EL (cell line): ENCODE measurements around the gene COL13A1.

Source experiments
- DNase-seq: peaks from one replicate; pipeline ENCODE4 v3.0.0-alpha.2; 2016

COL13A1 gene

DNA sequence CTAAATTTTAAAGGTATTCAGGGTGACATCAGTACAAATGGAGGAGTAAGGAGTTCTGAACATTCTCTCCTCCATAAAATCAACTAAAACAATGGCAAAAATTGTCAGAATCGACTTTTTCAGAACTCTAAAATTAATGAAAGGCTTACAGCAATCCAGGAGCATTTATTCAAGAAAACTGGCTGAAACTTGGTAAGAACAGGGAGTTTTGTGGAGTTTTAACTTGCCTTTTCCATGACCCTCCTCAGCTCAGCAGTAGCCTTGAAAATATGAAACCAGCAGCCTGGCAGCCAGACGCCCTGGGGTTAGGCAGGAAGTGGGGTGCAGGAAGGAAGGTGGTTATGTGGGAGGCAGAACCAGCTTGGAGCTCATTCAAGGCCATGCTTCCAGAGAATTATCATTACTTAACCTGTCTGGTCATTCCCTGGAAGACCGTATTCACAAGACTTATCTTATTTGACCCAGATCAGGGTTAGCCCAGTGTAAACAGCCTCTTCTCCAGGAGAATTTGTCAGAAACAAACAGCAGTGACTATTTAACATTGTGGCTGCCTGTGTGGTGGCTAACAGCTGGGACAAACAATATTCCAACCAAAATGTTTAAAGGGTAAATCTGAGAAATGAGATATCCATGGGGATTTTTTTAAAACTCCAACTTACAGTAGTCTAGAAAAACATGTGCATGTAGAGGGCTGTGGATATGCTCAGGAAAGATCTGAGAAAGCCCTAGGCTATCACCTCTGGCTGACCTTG is 175.3 kb downstream of the COL13A1 start:
- no peak for DNase-seq

GRCh38 chr10:69979174-69979573 is 177.5 kb downstream of the COL13A1 start:
- DNase-seq = no peak

DNA sequence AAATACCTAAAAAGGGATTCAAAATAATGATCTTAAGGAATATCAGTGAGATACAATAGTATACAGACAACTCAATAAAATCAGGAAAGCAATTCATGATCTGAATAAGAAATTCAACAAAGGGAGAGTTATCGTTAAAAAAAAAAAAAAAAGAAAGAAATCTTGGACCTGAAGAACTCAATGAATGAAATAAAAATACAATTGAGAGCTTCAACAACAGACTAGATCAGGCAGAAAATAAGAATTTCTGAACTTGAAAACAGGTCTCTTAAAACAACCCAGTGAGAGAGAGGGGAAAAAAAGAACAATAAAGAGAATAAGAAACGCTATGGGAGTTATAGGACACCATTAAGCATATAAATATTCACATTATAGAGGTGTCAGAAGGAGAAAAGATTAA is 179.0 kb downstream of the COL13A1 start:
- DNase-seq = no peak

GRCh38 chr10:69988094-69988493 is 186.4 kb downstream of the COL13A1 start:
- DNase-seq = no peak

GRCh38 chr10:69991151-69991550 is 189.4 kb downstream of the COL13A1 start:
- DNase-seq = no peak

GRCh38 chr10:69994262-69994661 is 192.6 kb downstream of the COL13A1 start:
- peak; percentile 48 for DNase-seq

- DNase-seq = no peak
These were observed 194.9 kb downstream of the COL13A1 start for GRCh38 chr10:69996611-69997010.

DNA sequence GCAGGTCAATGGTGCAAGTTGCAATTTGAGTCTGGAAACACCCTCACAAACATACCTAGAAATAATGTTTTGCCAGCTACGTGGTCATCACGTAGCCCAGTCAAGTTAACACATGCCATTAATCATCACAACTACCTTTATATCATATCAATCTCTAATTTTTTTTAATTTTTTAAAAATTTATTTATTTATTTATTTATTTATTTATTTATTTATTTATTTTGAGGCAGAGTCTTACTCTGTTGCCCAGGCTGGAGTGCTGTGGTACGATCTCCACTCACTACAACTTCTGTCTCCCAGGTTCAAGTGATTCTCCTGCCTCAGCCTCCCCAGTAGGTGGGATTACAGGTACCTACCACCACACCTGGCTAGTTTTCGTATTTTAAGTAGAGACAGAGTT is 198.6 kb downstream of the COL13A1 start:
- no peak for DNase-seq

- no peak for DNase-seq
These were observed 205.6 kb downstream of the COL13A1 start for GRCh38 chr10:70007116-70007820.
